Mesenteric fat pad (tissue), 1 donor: ENCODE results near the gene AUH. TPM values are rescaled to one million over a fixed set of nuclear protein-coding genes. Genes with fewer than 3 reads are reported as not detected.
A peak's percentile ranks its signal among the peaks of the same experiment; 100 is the strongest.
"Not testable (repeated sequence)": the region's sequence is repeated elsewhere in the genome, so short reads cannot be mapped to it uniquely, and the experiment has no call there.

ENCODE experiments used
- DNase-seq: peaks from one replicate; pipeline ENCODE4 v3.0.0-alpha.2; 2020; ENCODE audit warnings: low spot score
- total RNA-seq: library from RNA; stranded (reverse); fragmentation: NEBNext Ultra II Directional; extraction: Animal tissue kit (Norgen Biotek cat#: 25700); gene quantifications from one replicate; pipeline ENCODE4 v1.2.1, GENCODE V29; 2021
- donor health status: DM: yes; HTN: yes; CAD: no.

Gene AUH
- total RNA-seq, 1 donor from 2014 or later: 21.9 TPM

DNA sequence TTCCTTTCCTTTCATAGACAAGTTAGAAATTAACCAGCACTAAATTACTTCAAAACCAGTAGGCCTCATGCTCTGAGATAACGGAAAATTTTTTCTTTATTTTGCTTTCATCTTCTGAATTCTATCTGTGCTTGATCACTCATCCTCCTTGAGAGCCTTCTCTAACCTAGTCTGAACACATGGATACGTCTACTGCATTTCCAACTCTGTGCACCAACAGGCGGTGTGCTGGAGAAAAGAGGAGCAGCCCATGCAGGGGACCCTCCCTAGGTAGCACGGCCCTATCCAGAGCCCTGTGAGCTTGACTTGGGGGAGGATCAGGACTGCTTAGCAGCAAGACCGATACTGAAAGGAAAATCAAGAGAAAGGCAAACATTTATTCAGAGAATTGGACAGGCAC is 149.8 kb downstream of the AUH start:
- no peak for DNase-seq

- no peak for DNase-seq
Observed at GRCh38 chr9:91211414-91211813, 150.3 kb downstream of the AUH start.

- no peak for DNase-seq
Observed at GRCh38 chr9:91210318-91210717, 151.4 kb downstream of the AUH start.

GRCh38 chr9:91208837-91209236 is 152.9 kb downstream of the AUH start:
- DNase-seq: no peak

- DNase-seq: no peak
Observed at GRCh38 chr9:91208419-91208745, 153.3 kb downstream of the AUH start.

DNA sequence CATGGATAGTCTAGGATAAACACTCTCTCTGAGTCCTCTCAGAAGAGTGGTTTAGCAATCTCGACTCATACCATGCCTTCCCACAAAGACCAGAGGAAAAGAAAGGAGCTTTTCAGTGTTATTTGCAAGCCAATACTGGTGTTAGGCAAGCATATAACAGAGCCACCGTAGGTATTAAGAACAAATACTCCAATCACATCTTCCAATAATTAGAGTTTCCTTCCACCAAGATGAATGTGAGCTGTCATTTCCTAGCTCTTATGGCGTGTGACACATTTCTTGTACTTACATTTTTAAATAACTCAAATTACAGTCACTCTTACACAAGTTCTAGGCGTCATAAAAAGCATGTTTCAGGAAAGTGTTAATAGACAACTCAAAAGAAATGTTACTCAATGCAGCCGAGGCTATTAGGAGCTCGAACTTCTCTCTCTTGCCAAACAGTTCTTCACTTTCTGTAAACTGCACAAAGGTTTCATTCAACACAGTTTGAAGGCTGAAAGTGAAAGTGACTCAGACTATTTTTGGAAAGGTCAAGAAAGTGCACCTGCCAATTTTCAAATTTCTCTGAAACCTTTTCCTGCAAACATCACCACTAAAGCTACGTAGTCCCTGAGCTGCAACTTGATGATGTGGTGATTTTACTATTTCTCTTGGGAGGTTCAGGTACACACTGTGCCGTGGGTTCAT is 153.8 kb downstream of the AUH start:
- no peak for DNase-seq

GRCh38 chr9:91207397-91207728 is 154.4 kb downstream of the AUH start:
- DNase-seq: no peak

GRCh38 chr9:91206806-91207205 is 154.9 kb downstream of the AUH start:
- no peak for DNase-seq

- DNase-seq: no peak
Observed at GRCh38 chr9:91202736-91203283, 158.9 kb downstream of the AUH start.

- DNase-seq: no peak
Observed at GRCh38 chr9:91200692-91201336, 160.9 kb downstream of the AUH start.

- no peak for DNase-seq
Observed at GRCh38 chr9:91199739-91200497, 161.8 kb downstream of the AUH start.

GRCh38 chr9:91198881-91199280 is 162.8 kb downstream of the AUH start:
- not testable (repeated sequence) for DNase-seq

- no peak for DNase-seq
Observed at GRCh38 chr9:91198405-91198804, 163.3 kb downstream of the AUH start.

DNA sequence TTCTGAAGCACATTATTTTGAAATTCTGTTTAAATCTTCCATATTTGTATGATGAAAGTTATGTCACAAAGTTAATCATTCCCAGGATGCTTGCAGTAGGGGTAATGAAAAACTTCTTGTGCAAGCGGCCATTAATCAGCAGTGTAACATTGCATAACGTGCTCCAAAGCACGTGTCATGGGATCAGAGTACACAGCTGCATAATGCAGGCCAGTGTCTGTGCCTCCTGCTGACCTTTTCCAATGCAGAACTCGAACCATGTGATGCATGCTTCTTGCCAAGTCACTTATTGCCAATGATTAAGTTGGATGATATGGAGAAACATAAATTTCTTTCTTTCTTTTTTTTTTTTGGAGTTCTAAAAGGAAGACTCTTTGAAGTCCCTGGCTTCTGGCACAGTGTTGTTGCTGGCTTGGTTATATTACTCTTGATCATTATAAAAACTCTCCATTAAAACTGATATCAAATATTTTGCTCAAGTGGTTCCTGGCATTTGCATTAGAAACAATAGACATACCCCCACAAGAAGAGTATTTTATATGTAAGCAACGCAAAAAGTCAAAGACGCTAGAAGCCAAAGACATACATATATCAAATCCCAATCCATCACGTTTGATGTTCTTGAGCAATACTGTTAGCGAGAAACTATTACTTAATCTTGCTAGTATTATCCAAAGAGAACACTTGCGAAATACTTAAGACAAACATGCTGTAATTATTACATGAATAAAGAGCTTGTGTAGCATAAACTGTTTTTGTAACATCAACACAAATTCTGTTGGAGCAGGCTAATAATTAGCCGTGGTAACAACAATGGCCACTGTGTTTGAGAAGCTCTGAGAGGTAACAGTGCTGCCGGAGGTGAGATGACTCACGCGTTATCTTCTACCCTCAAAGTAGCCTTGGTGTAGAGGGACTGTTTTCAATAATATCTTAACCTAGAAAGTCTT is 164.2 kb downstream of the AUH start:
- DNase-seq: no peak

- no peak for DNase-seq
Observed at GRCh38 chr9:91196103-91196950, 165.4 kb downstream of the AUH start.

DNA sequence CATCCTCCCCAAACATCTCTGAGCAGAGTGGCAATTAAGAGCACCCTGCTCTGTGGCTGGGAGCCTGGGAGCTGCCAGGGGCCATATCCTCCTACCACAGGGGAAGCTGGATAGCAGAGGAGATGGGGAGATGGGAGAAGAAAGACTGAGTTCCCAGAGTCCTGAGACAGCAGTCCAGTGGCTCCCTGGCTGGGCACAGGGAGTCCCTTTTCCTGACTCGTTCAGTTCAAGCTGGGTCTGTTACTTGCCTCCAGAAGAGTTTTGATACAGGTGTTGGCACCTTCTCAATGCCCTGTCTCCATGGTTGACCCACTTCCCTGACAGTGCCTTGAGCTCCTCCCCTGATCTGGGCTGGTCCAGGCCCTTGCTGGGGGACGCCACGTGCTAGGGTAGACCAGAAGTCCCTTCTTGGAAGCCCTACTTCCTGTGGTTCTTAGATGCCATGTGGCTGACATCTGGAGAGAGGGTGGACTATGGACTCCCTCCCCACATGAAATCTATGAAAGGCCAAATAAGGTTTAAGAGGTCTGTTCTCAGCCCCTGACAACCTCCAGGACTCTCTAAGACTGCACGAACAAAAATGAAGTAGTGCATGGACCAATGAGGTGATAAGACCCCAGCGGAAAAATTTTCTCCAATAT is 166.2 kb downstream of the AUH start:
- DNase-seq: no peak

GRCh38 chr9:91193658-91194391 is 167.9 kb downstream of the AUH start:
- peak; percentile 95 for DNase-seq

DNA sequence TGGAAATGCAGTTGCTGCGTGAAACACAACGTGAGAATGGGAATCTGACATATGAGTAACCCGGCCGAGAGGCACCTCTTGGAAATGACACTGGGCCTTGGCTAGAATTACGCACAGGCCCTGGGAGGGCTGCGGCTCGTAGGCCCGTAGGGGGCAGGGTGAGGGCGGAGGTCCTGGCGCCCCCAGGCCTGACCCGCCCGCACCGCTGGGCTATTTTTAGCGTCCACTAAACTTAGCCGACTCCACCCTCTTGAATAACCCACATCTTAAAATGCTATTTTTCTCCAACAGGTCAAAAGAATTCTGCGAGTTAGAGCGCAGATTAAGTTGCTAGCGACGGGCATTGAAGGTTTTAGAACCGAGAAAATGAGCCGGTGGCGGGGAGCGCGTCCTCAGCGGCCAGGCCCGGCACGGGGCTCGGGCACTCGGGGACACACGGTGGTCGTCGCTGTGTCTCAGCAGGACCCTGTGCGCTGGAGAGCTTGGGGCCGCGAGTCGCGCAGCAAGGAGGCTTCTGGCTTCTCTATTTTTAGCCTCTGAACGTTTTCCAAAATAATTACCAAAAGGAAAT is 168.5 kb downstream of the AUH start:
- peak; percentile 93 for DNase-seq
